DOHH2 (cell line): ENCODE data around the gene DDX60.

Experiments used
- H3F3A ChIP-seq: fragments of 200-600 bp; sonication (generic), shearing (Covaris generic); 2 replicates; pipeline ENCODE4 v1.6.0; 2016; ENCODE audit warnings: antibody characterized with exemption, mild to moderate bottlenecking; ENCODE audit not compliant: control insufficient read depth, insufficient read depth
- H3K27ac ChIP-seq: fragments of 200-600 bp; sonication (generic); 2 replicates; pipeline ENCODE4 v1.5.1; 2014; ENCODE audit warnings: low read depth, mild to moderate bottlenecking, low read length, moderate library complexity
- H3K27me3 ChIP-seq: fragments of 200-600 bp; sonication (generic); 2 replicates; pipeline ENCODE4 v1.6.1; 2014; ENCODE audit warnings: mild to moderate bottlenecking, low read length, mixed read lengths; ENCODE audit not compliant: control insufficient read depth
- H3K36me3 ChIP-seq: fragments of 200-600 bp; sonication (generic); 2 replicates; pipeline ENCODE4 v1.6.1; 2014; ENCODE audit warnings: mild to moderate bottlenecking, low read length, moderate library complexity, mixed read lengths; ENCODE audit not compliant: control insufficient read depth
- H3K4me1 ChIP-seq: fragments of 200-600 bp; sonication (generic); 2 replicates; pipeline ENCODE4 v1.6.1; 2014; ENCODE audit warnings: mild to moderate bottlenecking, low read length, mixed read lengths; ENCODE audit not compliant: control insufficient read depth
- H3K4me2 ChIP-seq: fragments of 200-600 bp; sonication (generic); 2 replicates; pipeline ENCODE4 v1.6.0; 2014; ENCODE audit warnings: mild to moderate bottlenecking, low read length, moderate library complexity
- H3K4me3 ChIP-seq: fragments of 200-600 bp; sonication (generic); 2 replicates; pipeline ENCODE4 v1.5.1; 2014; ENCODE audit warnings: mild to moderate bottlenecking, low read length, mixed read lengths
- H3K79me2 ChIP-seq: fragments of 200-600 bp; sonication (generic); 2 replicates; pipeline ENCODE4 v1.6.1; 2014; ENCODE audit warnings: mild to moderate bottlenecking, low read length, mixed read lengths; ENCODE audit not compliant: control insufficient read depth
- H3K9me2 ChIP-seq: fragments of 200-600 bp; sonication (generic); replicated peaks from 2 replicates; pipeline ENCODE4 v1.6.1; 2014; ENCODE audit warnings: mild to moderate bottlenecking, low read length, mixed read lengths; ENCODE audit not compliant: control insufficient read depth
- H3K9me3 ChIP-seq: fragments of 200-600 bp; sonication (generic); 2 replicates; pipeline ENCODE4 v1.6.1; 2014; ENCODE audit warnings: antibody characterized with exemption, low read length, mixed read lengths; ENCODE audit not compliant: control insufficient read depth, insufficient read depth
- H4K20me1 ChIP-seq: fragments of 200-600 bp; sonication (generic); 2 replicates; pipeline ENCODE4 v1.6.0; 2014; ENCODE audit warnings: low read depth, mild to moderate bottlenecking, antibody characterized with exemption, low read length, moderate library complexity; ENCODE audit not compliant: control insufficient read depth, insufficient read depth
- CTCF ChIP-seq: fragments of 200-600 bp; sonication (generic); IDR thresholded peaks from one replicate; pipeline ENCODE4 v1.5.1; 2014; ENCODE audit warnings: antibody characterized with exemption, mild to moderate bottlenecking, low read depth, low read length; ENCODE audit not compliant: poor library complexity, severe bottlenecking
- EZH2phosphoT487 ChIP-seq: fragments of 200-600 bp; sonication (generic); IDR thresholded peaks from 2 replicates; pipeline ENCODE4 v1.6.1; 2017; ENCODE audit warnings: borderline replicate concordance, mild to moderate bottlenecking, antibody characterized with exemption, low read length, moderate library complexity, mixed read lengths

DDX60 gene

GRCh38 chr4:168199260-168199957 is 119.1 kb downstream of the DDX60 start:
- H3K4me3 ChIP-seq: no peak overlapping the region
- no peak overlapping the region for H3K4me2 ChIP-seq
- H3K4me1 ChIP-seq: no peaks in the 10 kb centered on the region
- peaks cover 9% of the 10 kb centered on the region for H3K9me3 ChIP-seq
- H3K79me2 ChIP-seq: no peaks in the 10 kb centered on the region
- no peaks in the 10 kb centered on the region for H4K20me1 ChIP-seq
- H3F3A ChIP-seq: no peaks in the 10 kb centered on the region
- no peak overlapping the region for H3K27ac ChIP-seq
- no peaks in the 10 kb centered on the region for H3K27me3 ChIP-seq
- TF ChIP-seq CTCF: no peak
- no peak for TF ChIP-seq EZH2phosphoT487
- H3K36me3 ChIP-seq: no peaks in the 10 kb centered on the region
- no peaks in the 10 kb centered on the region for H3K9me2 ChIP-seq

GRCh38 chr4:168197926-168198325 is 120.6 kb downstream of the DDX60 start:
- Histone ChIP-seq H3K79me2 (no peaks in the 10 kb centered on the region), H3K9me3 (no peaks in the 10 kb centered on the region; the same call in 1 of the 2 replicates), H3K4me2 (no peak overlapping the region), H4K20me1 (no peaks in the 10 kb centered on the region), H3K4me1 (no peaks in the 10 kb centered on the region), H3K27me3 (no peaks in the 10 kb centered on the region), H3K4me3 (no peak overlapping the region), H3K36me3 (no peaks in the 10 kb centered on the region), H3F3A (no peaks in the 10 kb centered on the region), H3K27ac (no peak overlapping the region), H3K9me2 (no peaks in the 10 kb centered on the region)
- TF ChIP-seq EZH2phosphoT487 (no peak), CTCF (no peak)

- Histone ChIP-seq H3K27me3 (no peaks in the 10 kb centered on the region), H3F3A (no peaks in the 10 kb centered on the region), H3K4me1 (no peaks in the 10 kb centered on the region), H3K4me2 (no peak overlapping the region), H3K36me3 (no peaks in the 10 kb centered on the region), H4K20me1 (no peaks in the 10 kb centered on the region), H3K79me2 (no peaks in the 10 kb centered on the region), H3K4me3 (no peak overlapping the region), H3K9me2 (no peaks in the 10 kb centered on the region), H3K27ac (no peak overlapping the region), H3K9me3 (no peaks in the 10 kb centered on the region)
- TF ChIP-seq EZH2phosphoT487: no peak
- TF ChIP-seq CTCF: no peak
These were observed 129.8 kb downstream of the DDX60 start for GRCh38 chr4:168188754-168189153.
